Mesenchymal stem cell (in vitro differentiated cells and primary cell): Measurements from ENCODE around the gene AFF1.

ENCODE experiments used
- DNase-seq: peaks from one replicate; pipeline ENCODE4 v3.0.0-alpha.2; 2013
- H2AFZ ChIP-seq: one replicate; pipeline ENCODE4 v1.6.1; 2013; ENCODE audit warnings: low read depth, mild to moderate bottlenecking, control low read depth, inconsistent platforms, low read length, moderate library complexity
- H2AK5ac ChIP-seq: 2 replicates; pipeline ENCODE4 v1.6.1; 2013; ENCODE audit warnings: low read length, moderate library complexity, mild to moderate bottlenecking, inconsistent platforms; ENCODE audit not compliant: severe bottlenecking
- H2BK120ac ChIP-seq: one replicate; pipeline ENCODE4 v1.6.1; 2013; ENCODE audit warnings: low read depth, mild to moderate bottlenecking, inconsistent platforms, low read length, moderate library complexity
- H2BK12ac ChIP-seq, 2 experiments: one replicate each; pipeline ENCODE4 v1.6.1; 2013; ENCODE audit warnings: inconsistent platforms in 2 of 2, low read length in 2 of 2, mild to moderate bottlenecking in 2 of 2, moderate library complexity in 2 of 2, control low read depth in 1 of 2
- H2BK15ac ChIP-seq: one replicate; pipeline ENCODE4 v1.6.1; 2013; ENCODE audit warnings: mild to moderate bottlenecking, low read depth, inconsistent platforms; ENCODE audit not compliant: poor library complexity, severe bottlenecking
- H2BK5ac ChIP-seq: 2 replicates; pipeline ENCODE4 v1.6.1; 2013; ENCODE audit warnings: low read depth, mild to moderate bottlenecking, low read length, control low read depth, inconsistent platforms; ENCODE audit not compliant: poor library complexity, severe bottlenecking
- H3K14ac ChIP-seq, 2 experiments: one replicate each; pipeline ENCODE4 v1.6.1; 2013; ENCODE audit warnings: inconsistent platforms in 2 of 2, low read length in 2 of 2, control low read depth in 1 of 2, mild to moderate bottlenecking in 1 of 2, moderate library complexity in 1 of 2
- H3K18ac ChIP-seq, 2 experiments: one replicate each; pipeline ENCODE4 v1.6.1; 2013; ENCODE audit warnings: inconsistent platforms in 2 of 2, low read length in 2 of 2, control low read depth in 1 of 2, low read depth in 1 of 2, mild to moderate bottlenecking in 1 of 2
- H3K23ac ChIP-seq, 2 experiments: one replicate each; pipeline ENCODE4 v1.6.1; 2013; ENCODE audit warnings: inconsistent platforms in 2 of 2, low read length in 2 of 2, mild to moderate bottlenecking in 2 of 2, moderate library complexity in 2 of 2, control low read depth in 1 of 2
- H3K27ac ChIP-seq: 2 replicates; pipeline ENCODE4 v1.5.1; 2013; ENCODE audit warnings: mild to moderate bottlenecking, moderate library complexity, low read length, control low read depth, inconsistent platforms; ENCODE audit not compliant: poor library complexity, severe bottlenecking
- H3K27me3 ChIP-seq, 2 experiments: 2 replicates each; pipeline versions ENCODE4 v1.6.1 to v1.7.0; 2013; ENCODE audit warnings: low read length in 2 of 2, mild to moderate bottlenecking in 2 of 2, moderate library complexity in 2 of 2, control low read depth in 1 of 2, inconsistent platforms in 1 of 2; ENCODE audit not compliant: control insufficient read depth in 1 of 2, insufficient read depth in 1 of 2
- H3K36me3 ChIP-seq, 2 experiments: 2 replicates each; pipeline versions ENCODE4 v1.6.1 to v1.7.0; 2013; ENCODE audit warnings: low read length in 2 of 2, control low read depth in 1 of 2, inconsistent platforms in 1 of 2, low read depth in 1 of 2, mild to moderate bottlenecking in 1 of 2; ENCODE audit not compliant: insufficient read depth in 2 of 2, control insufficient read depth in 1 of 2
- H3K4ac ChIP-seq, 2 experiments: one replicate each; pipeline ENCODE4 v1.6.1; 2013; ENCODE audit warnings: inconsistent platforms in 2 of 2, low read length in 2 of 2, mild to moderate bottlenecking in 2 of 2, moderate library complexity in 2 of 2, control low read depth in 1 of 2, low read depth in 1 of 2
- H3K4me1 ChIP-seq: 2 replicates; pipeline ENCODE4 v1.6.1; 2013; ENCODE audit warnings: low read depth, low read length, control low read depth; ENCODE audit not compliant: control insufficient read depth, insufficient read depth
- H3K4me2 ChIP-seq: 2 replicates; pipeline ENCODE4 v1.6.1; 2013; ENCODE audit warnings: low read length, mild to moderate bottlenecking, inconsistent platforms; ENCODE audit not compliant: poor library complexity, severe bottlenecking
- H3K4me3 ChIP-seq, 2 experiments: 2 replicates each; pipeline versions ENCODE4 v1.5.1 to v1.7.0; 2013; ENCODE audit warnings: low read length in 2 of 2, mild to moderate bottlenecking in 2 of 2, control low read depth in 1 of 2, low read depth in 1 of 2; ENCODE audit not compliant: insufficient read depth in 1 of 2
- H3K79me1 ChIP-seq: replicated peaks from 2 replicates; pipeline ENCODE4 v1.6.1; 2013; ENCODE audit warnings: mild to moderate bottlenecking, control low read depth, low read length, inconsistent platforms; ENCODE audit not compliant: poor library complexity, severe bottlenecking
- H3K9ac ChIP-seq: 2 replicates; pipeline ENCODE4 v1.7.0; 2013; ENCODE audit warnings: mild to moderate bottlenecking, low read length, moderate library complexity
- H3K9me3 ChIP-seq: 2 replicates; pipeline ENCODE4 v1.7.0; 2013; ENCODE audit warnings: mild to moderate bottlenecking, low read length; ENCODE audit not compliant: control insufficient read depth
- H4K8ac ChIP-seq: one replicate; pipeline ENCODE4 v1.6.1; 2013; ENCODE audit warnings: inconsistent platforms, mild to moderate bottlenecking, low read length, moderate library complexity
- H4K91ac ChIP-seq: one replicate; pipeline ENCODE4 v1.6.1; 2013; ENCODE audit warnings: mild to moderate bottlenecking, low read length, inconsistent platforms
- WGBS: methylation state at CpG from one replicate; pipeline ENCODE4 v1.1.7; 2013; ENCODE audit warnings: mixed read lengths; 5-methylcytosine and 5-hydroxymethylcytosine counted together

The AFF1 gene

DNA sequence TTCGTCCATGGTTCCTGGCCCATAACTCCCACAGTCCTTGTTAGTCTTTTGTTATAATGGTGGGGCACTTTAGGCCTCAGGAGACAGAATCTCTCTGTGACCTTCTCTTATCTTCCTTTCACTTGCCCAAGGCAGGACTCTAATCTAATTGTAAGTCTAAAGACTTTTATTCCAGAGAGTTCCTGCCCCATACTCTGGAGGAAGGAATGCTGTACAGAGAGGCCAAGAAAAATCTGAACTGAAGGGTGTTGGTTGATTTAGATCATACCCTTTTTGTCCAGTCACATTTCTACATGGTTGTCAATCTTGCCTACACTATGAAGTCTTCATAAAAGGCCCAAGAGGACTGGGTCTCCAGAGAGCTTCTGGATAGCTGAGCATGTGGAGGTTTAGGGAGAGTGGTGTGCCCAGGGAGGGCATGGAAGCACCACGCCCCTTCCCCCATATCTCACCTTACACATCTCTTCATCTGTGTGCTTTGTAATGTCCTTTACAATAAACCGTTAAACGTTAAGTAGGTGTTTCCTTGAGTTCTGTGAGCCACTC lies 84.5 kb downstream of the AFF1 start:
- WGBS = 99% methylated on average over 3 of the region's 4 CpGs
- DNase-seq = no peak
- H3K9ac ChIP-seq = no peak overlapping the region
- H3K14ac ChIP-seq = peak overlapping the region in 1 of 2 experiments; percentile 68
- H3K18ac ChIP-seq = peak overlapping the region in 1 of 2 experiments; percentile 49
- no peak overlapping the region for H4K8ac ChIP-seq
- H2BK15ac ChIP-seq = no peak overlapping the region
- H2BK120ac ChIP-seq = no peak overlapping the region
- peak overlapping the region in 1 of 2 experiments; percentile 64 for H2BK12ac ChIP-seq
- H3K79me1 ChIP-seq = peaks cover 11% of the 10 kb centered on the region
- peaks cover 7% of the 10 kb centered on the region for H3K4me1 ChIP-seq
- H2BK5ac ChIP-seq = no peak overlapping the region
- H3K4me2 ChIP-seq = no peak overlapping the region
- no peak overlapping the region for H3K27ac ChIP-seq
- H3K9me3 ChIP-seq = no peaks in the 10 kb centered on the region
- no peak overlapping the region for H2AFZ ChIP-seq
- H3K4ac ChIP-seq = no peak overlapping the region
- peak overlapping the region; percentile 56 for H2AK5ac ChIP-seq
- H4K91ac ChIP-seq = peak overlapping the region; percentile 7
- H3K36me3 ChIP-seq = no peaks in the 10 kb centered on the region
- no peaks in the 10 kb centered on the region for H3K27me3 ChIP-seq
- peak overlapping the region in 1 of 2 experiments; percentile 60 for H3K23ac ChIP-seq
- H3K4me3 ChIP-seq = no peak overlapping the region

DNA sequence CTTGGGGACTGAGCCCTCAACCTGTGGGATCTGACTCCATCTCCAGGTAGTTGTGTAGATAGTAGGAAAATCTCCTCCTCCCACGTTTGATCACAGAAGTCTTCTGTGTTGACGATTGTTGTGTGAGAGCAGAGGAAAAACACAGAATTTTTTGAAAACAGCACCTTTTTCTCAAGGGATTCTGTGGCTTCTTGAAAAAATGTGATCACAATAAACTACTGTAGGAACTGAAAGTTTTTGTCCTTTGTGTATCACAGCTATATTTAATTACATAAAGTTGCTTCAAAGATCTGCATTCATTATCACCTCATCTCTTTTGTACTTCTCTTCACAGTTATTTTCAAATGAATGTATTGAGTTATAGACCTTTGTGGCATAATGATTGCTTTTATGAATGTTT lies 85.1 kb downstream of the AFF1 start:
- Histone ChIP-seq H2BK5ac (no peak overlapping the region), H3K27me3 (no peaks in the 10 kb centered on the region), H3K18ac (no peak overlapping the region), H3K4ac (no peak overlapping the region), H4K8ac (no peak overlapping the region), H2AK5ac (no peak overlapping the region), H3K4me2 (no peak overlapping the region), H2BK120ac (no peak overlapping the region), H3K79me1 (peaks cover 11% of the 10 kb centered on the region), H3K23ac (no peak overlapping the region), H3K14ac (no peak overlapping the region), H4K91ac (no peak overlapping the region), H3K9ac (no peak overlapping the region), H2AFZ (no peak overlapping the region), H3K36me3 (no peaks in the 10 kb centered on the region), H3K4me1 (peaks cover 8% of the 10 kb centered on the region), H3K9me3 (no peaks in the 10 kb centered on the region), H3K4me3 (no peak overlapping the region), H3K27ac (no peak overlapping the region), H2BK12ac (no peak overlapping the region), H2BK15ac (no peak overlapping the region)
- no CpG with 5 or more reads among the region's 2 CpGs for WGBS
- DNase-seq = no peak

DNA sequence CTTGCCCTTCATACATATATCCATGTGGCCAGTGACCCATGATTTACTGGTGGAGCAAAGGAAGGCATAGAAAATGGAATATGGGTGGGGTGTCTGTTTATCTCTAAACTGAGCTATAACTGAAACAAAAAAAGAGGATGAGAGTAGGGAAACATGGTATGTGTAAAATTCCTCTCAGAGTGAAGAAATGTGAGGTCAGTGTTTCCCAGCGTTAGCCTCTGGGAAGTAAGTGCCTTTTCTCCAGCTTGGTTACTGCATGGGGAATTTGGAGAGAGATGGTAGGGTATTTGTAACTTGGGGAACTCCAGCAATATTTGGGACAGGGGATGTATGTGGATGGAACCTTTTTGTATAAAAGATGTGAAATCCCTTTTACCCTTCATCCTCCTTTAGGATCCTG lies 89.4 kb downstream of the AFF1 start:
- Histone ChIP-seq H2BK5ac (no peak overlapping the region), H3K9me3 (no peaks in the 10 kb centered on the region), H3K4me1 (peaks cover 16% of the 10 kb centered on the region), H3K18ac (no peak overlapping the region), H2BK120ac (no peak overlapping the region), H3K27ac (no peak overlapping the region), H3K23ac (no peak overlapping the region), H3K14ac (no peak overlapping the region), H2AK5ac (peak overlapping the region; percentile 51), H3K4ac (no peak overlapping the region), H4K91ac (no peak overlapping the region), H3K27me3 (no peaks in the 10 kb centered on the region), H3K79me1 (peaks cover 14% of the 10 kb centered on the region), H3K36me3 (no peaks in the 10 kb centered on the region), H4K8ac (no peak overlapping the region), H3K9ac (no peak overlapping the region), H2BK15ac (no peak overlapping the region), H3K4me3 (no peak overlapping the region), H2BK12ac (no peak overlapping the region), H3K4me2 (no peak overlapping the region), H2AFZ (no peak overlapping the region)
- DNase-seq = peak; percentile 65
- WGBS = 48% methylated on average over 1 of the region's 1 CpG

DNA sequence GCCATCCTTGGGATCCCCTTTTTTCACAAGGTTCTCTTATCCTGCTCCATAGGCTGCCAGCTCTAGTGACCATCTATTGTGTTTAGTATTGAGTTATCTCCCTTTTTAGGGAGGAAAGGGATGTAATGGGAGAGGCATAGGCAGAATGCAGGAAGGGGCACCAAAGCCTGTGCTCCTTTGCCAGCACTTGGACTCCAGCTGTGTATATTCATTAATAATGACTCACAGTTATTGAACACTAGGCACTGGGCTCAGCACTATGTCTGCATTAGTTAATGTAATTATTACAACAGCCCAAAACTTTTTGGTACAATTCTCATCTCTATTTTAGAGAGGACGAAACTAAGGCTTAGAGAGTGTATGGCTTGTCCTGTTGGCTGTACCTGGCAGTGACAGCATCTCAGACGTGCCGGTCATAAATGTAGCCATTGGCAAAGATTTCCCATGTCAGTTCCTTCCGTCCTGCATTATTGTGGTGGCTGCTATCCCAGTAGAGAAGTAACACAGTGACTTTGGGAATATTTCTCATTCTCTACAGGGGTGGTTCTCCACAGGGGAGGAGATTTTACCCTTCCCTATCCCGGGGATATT lies 90.3 kb downstream of the AFF1 start:
- Histone ChIP-seq H2AK5ac (peak overlapping the region; percentile 30), H3K23ac (no peak overlapping the region), H3K27me3 (no peaks in the 10 kb centered on the region), H2BK120ac (no peak overlapping the region), H2BK15ac (no peak overlapping the region), H4K8ac (no peak overlapping the region), H3K27ac (peak overlapping the region; percentile 71), H4K91ac (no peak overlapping the region), H3K9me3 (no peaks in the 10 kb centered on the region), H2BK5ac (no peak overlapping the region), H3K4me3 (no peak overlapping the region), H3K14ac (no peak overlapping the region), H3K18ac (no peak overlapping the region), H3K36me3 (no peaks in the 10 kb centered on the region), H3K79me1 (peaks cover 15% of the 10 kb centered on the region), H2AFZ (no peak overlapping the region), H3K9ac (no peak overlapping the region), H3K4me2 (no peak overlapping the region), H2BK12ac (peak overlapping the region in 1 of 2 experiments; percentile 43), H3K4ac (no peak overlapping the region), H3K4me1 (peaks cover 16% of the 10 kb centered on the region)
- no peak for DNase-seq
- WGBS = 84% methylated on average over 5 of the region's 5 CpGs
